K562 (cell line): ENCODE results near the gene FAM217B. TPM values are rescaled to one million over a fixed set of nuclear protein-coding genes. Genes with fewer than 3 reads are reported as not detected.

Experiments used
- ATAC-seq: fragments of 200-7000 bp; cut with Tn5 transposase; 3 replicates; pipeline ENCODE4 v1.9.1; 2020; ENCODE audit warnings: moderate library complexity
- BruUV-seq: library from RNA; stranded (reverse); fragments of 400-500 nt; replicated peaks from 2 replicates; lab custom pipeline; 2021; lab: Mats Ljungman, UMichigan
- CTCF ChIA-PET: fragments of 300-600 bp; formaldehyde crosslinking; extraction: SDS; loops from one replicate; lab custom pipeline; 2021; ENCODE audit warnings: low intra/inter-chr PET ratio; lab: Yijun Ruan, JAX
- POLR2A ChIA-PET: fragments of 300-600, 350-650 bp; sonication (Branson Sonifier 250); formaldehyde crosslinking; extraction: SDS; loops from one replicate; lab custom pipeline; 2021; ENCODE audit warnings: antibody characterized with exemption, inconsistent platforms; lab: Yijun Ruan, JAX
- DNase-seq, 4 experiments: peaks; one replicate each; pipeline versions ENCODE4 v3.0.0 to v3.0.0-alpha.2; 2011 to 2018; ENCODE audit warnings: low spot score in 3 of 4, mixed read lengths in 3 of 4; ENCODE audit errors: extremely low read depth in 1 of 4
- FAIRE-seq: peaks from 2 replicates; lab custom pipeline; 2011; peaks lifted over from hg19 to GRCh38; lab: Jason Lieb, UNC
- H2AFZ ChIP-seq: 2 replicates; pipeline ENCODE4 v1.6.0; 2011; ENCODE audit warnings: low read depth, low read length, control low read depth, inconsistent platforms
- H3K27ac ChIP-seq: fragments of 200-600 bp; 3 replicates; pipeline ENCODE4 v1.8.0; 2011; ENCODE audit warnings: low read depth, mild to moderate bottlenecking, control low read depth, inconsistent platforms, low read length, moderate library complexity, mixed read lengths; ENCODE audit errors: extremely low read depth
- H3K27me3 ChIP-seq, 2 experiments: fragments of 300-600 bp in 1 of 2; 2 replicates in 1 of 2; 3 replicates in 1 of 2; pipeline versions ENCODE4 v1.6.0 to v1.8.0; 2011; ENCODE audit warnings: inconsistent platforms in 2 of 2, low read length in 2 of 2, mild to moderate bottlenecking in 1 of 2, mixed read lengths in 1 of 2, moderate library complexity in 1 of 2; ENCODE audit not compliant: control insufficient read depth in 2 of 2, insufficient read depth in 2 of 2
- H3K36me3 ChIP-seq: fragments of 300-600 bp; 3 replicates; pipeline ENCODE4 v1.8.0; 2011; ENCODE audit warnings: mild to moderate bottlenecking, low read length, inconsistent platforms; ENCODE audit not compliant: control insufficient read depth, insufficient read depth
- H3K4me1 ChIP-seq, 2 experiments: fragments of 200-600 bp in 1 of 2; replicated peaks in 1 of 2; 2 replicates in 1 of 2; 3 replicates in 1 of 2; pipeline versions ENCODE4 v1.5.1 to v1.8.0; 2011; ENCODE audit warnings: inconsistent platforms in 2 of 2, low read length in 2 of 2, mild to moderate bottlenecking in 1 of 2, mixed read lengths in 1 of 2, moderate library complexity in 1 of 2; ENCODE audit not compliant: control insufficient read depth in 2 of 2, insufficient read depth in 2 of 2
- H3K4me2 ChIP-seq: 2 replicates; pipeline ENCODE4 v1.6.1; 2011; ENCODE audit warnings: low read length, control low read depth, inconsistent platforms, mixed read lengths; ENCODE audit not compliant: insufficient read depth
- H3K4me3 ChIP-seq: fragments of 200-600 bp; sonication (generic), shearing (Covaris generic); 2 replicates; pipeline ENCODE4 v1.5.1; 2016; ENCODE audit warnings: control low read depth, inconsistent platforms
- H3K79me2 ChIP-seq: fragments of 200-600 bp; 3 replicates; pipeline ENCODE4 v1.8.0; 2011; ENCODE audit warnings: low read length, inconsistent platforms; ENCODE audit not compliant: control insufficient read depth, insufficient read depth
- H3K9ac ChIP-seq, 2 experiments: 2 replicates each; pipeline versions ENCODE4 v1.6.0 to v1.6.1; 2011; ENCODE audit warnings: low read depth in 2 of 2, low read length in 2 of 2, control low read depth in 1 of 2, inconsistent platforms in 1 of 2, mild to moderate bottlenecking in 1 of 2, mixed read lengths in 1 of 2; ENCODE audit not compliant: insufficient read depth in 1 of 2
- H3K9me1 ChIP-seq: one replicate; pipeline ENCODE4 v1.6.0; 2011; ENCODE audit warnings: inconsistent platforms, mild to moderate bottlenecking, low read length, moderate library complexity; ENCODE audit not compliant: control insufficient read depth, insufficient read depth
- H3K9me3 ChIP-seq: replicated peaks from 2 replicates; pipeline ENCODE4 v1.5.1; 2011; ENCODE audit warnings: low read depth, low read length, inconsistent platforms; ENCODE audit not compliant: control insufficient read depth, insufficient read depth
- H4K20me1 ChIP-seq: replicated peaks from 2 replicates; pipeline ENCODE4 v1.6.1; 2011; ENCODE audit warnings: low read length, inconsistent platforms, mixed read lengths; ENCODE audit not compliant: control insufficient read depth, insufficient read depth
- AFF1 ChIP-seq, 2 experiments: fragments of 450-650 bp; IDR thresholded peaks; 2 replicates each; pipeline ENCODE4 v1.6.1; 2018; ENCODE audit warnings: mild to moderate bottlenecking in 2 of 2, low read depth in 1 of 2; ENCODE audit not compliant: partially characterized antibody in 2 of 2
- ARNT ChIP-seq, 2 experiments: fragments of 450-650 bp; IDR thresholded peaks; 2 replicates each; pipeline ENCODE4 v1.6.1; 2016; ENCODE audit warnings: mild to moderate bottlenecking in 1 of 2
- GTF2A2 ChIP-seq: IDR thresholded peaks from 2 replicates; pipeline ENCODE4 v1.6.1; 2016; ENCODE audit warnings: mild to moderate bottlenecking, missing genetic modification characterization, missing compliant biosample characterization
- GTF2E2 ChIP-seq: fragments of 200-800 bp; sonication (Bioruptor generic); IDR thresholded peaks from 2 replicates; pipeline ENCODE4 v1.6.1; 2016; ENCODE audit warnings: missing genetic modification characterization, missing compliant biosample characterization
- HDAC2 ChIP-seq: fragments of 450-650 bp; IDR thresholded peaks from 2 replicates; pipeline ENCODE4 v1.6.1; 2016; ENCODE audit warnings: mild to moderate bottlenecking
- PHF20 ChIP-seq: fragments of 450-650 bp; IDR thresholded peaks from 2 replicates; pipeline ENCODE4 v1.6.1; 2018; ENCODE audit not compliant: partially characterized antibody
- POLR2B ChIP-seq: fragments of 450-650 bp; IDR thresholded peaks from 2 replicates; pipeline ENCODE4 v1.6.1; 2018; ENCODE audit warnings: low read depth; ENCODE audit not compliant: partially characterized antibody
- PTTG1 ChIP-seq: fragments of 450-650 bp; IDR thresholded peaks from 2 replicates; pipeline ENCODE4 v1.6.1; 2016; ENCODE audit warnings: low read depth, mild to moderate bottlenecking, missing genetic modification characterization, missing compliant biosample characterization
- SAP30 ChIP-seq: fragments of 200-600 bp; sonication (generic); IDR thresholded peaks from 2 replicates; pipeline ENCODE4 v1.6.1; 2012; ENCODE audit warnings: borderline replicate concordance, low read depth, mild to moderate bottlenecking, moderate library complexity, low read length, control low read depth, inconsistent platforms; ENCODE audit not compliant: insufficient read depth, poor library complexity, severe bottlenecking
- TCF15 ChIP-seq: fragments of 250-450 bp; sonication (Bioruptor Pico); IDR thresholded peaks from 2 replicates; pipeline ENCODE4 v1.8.0; 2022; ENCODE audit warnings: moderate library complexity, mild to moderate bottlenecking, inconsistent platforms
- WGBS: fragments of 100-300 bp; shearing (Covaris generic); methylation state at CpG from one replicate; pipeline ENCODE4 v1.1.6; 2016; ENCODE audit warnings: low coverage, mixed read lengths; ENCODE audit not compliant: insufficient coverage; ENCODE audit errors: missing lambda C conversion rate; 5-methylcytosine and 5-hydroxymethylcytosine counted together
- in situ Hi-C: fragments of 300-500 bp; cut with MboI; formaldehyde crosslinking; loops from 4 replicates; pipeline ENCODE4 v1.15.0; 2018; ENCODE audit warnings: inconsistent platforms, mixed read lengths
- intact Hi-C: fragments of 100-400 bp; cut with micrococcal nuclease; formaldehyde crosslinking; loops from 2 replicates; pipeline ENCODE4 v1.14.2; 2022
- polyA plus RNA-seq, 8 experiments: library from polyadenylated mRNA; depleted of rRNA in 4 of 8; stranded (reverse) in 5 of 8; unstranded in 3 of 8; fragments of >200 nt; fragmentation: Nextera tagmentation in 2 of 8; fragmentation: Illumina TruSeq in 1 of 8; extraction: Ambion mirVana in 2 of 8; extraction: Trizol in 1 of 8; gene quantifications; 2 replicates each; pipeline versions ENCODE4 v1.2.1 to v1.2.3, GENCODE V29; 2011 to 2014; ENCODE audit warnings: inconsistent platforms in 1 of 8, missing spikeins in 1 of 8
- total RNA-seq, 7 experiments: library from RNA; depleted of rRNA in 6 of 7; stranded (reverse); fragments of >200 nt in 6 of 7; fragmentation: Illumina TruSeq in 2 of 7; extraction: Trizol in 2 of 7; gene quantifications; 2 replicates each; pipeline versions ENCODE4 v1.2.1 to v1.2.3, GENCODE V29; 2011 to 2021; ENCODE audit warnings: low replicate concordance in 1 of 7

FAM217B gene
- total and polyA plus RNA-seq, 9 of the 15 experiments (the other 6 are each of a cell fraction or from before 2014, with no cell fraction given): 4.8 to 11.4 (median 6.9) TPM

GRCh38 chr20:59939879-59940128 lies 385 bp upstream of the FAM217B start (continued):
- TF ChIP-seq PHF20 (peak; percentile 68), SAP30 (peak; percentile 13), TCF15 (CRISPR knock-in tag) (no peak)

- in situ Hi-C loops (no loop called here), intact Hi-C loops (no loop called here)
- peak overlapping the region; percentile 82 for H3K27ac ChIP-seq
- no peaks in the 10 kb centered on the region for H3K9me3 ChIP-seq
- no peaks in the 10 kb centered on the region for H3K9me1 ChIP-seq
- 0% methylated on average over 4 of the region's 4 CpGs for WGBS
- FAIRE-seq (no peak), ATAC-seq (no peak), DNase-seq (no peak)
- no TSS peak for BruUV-seq
- ChIA-PET POLR2A (interaction anchor here (0.6 to 2.0 kb wide), 8 partner anchors 9 to 1756 kb away, joined by 3 to 6 read pairs (median 4); no protein-coding TSS in a partner anchor), CTCF (no interaction called here)
- peaks cover 6 to 14% of the 10 kb centered on the region in 2 experiments; a peak in 4 of 5 replicates for H3K4me1 ChIP-seq
- H2AFZ ChIP-seq: peak overlapping the region; percentile 97
- H4K20me1 ChIP-seq: no peaks in the 10 kb centered on the region
- peaks cover 30% of the 10 kb centered on the region; the same call in 1 of the 3 replicates for H3K36me3 ChIP-seq
- peak overlapping the region; percentile 48 for H3K4me3 ChIP-seq
- no peaks in the 10 kb centered on the region for H3K27me3 ChIP-seq
- TF ChIP-seq HDAC2: 0 out of 2 replicates have a peak, but pooled peaks have one; percentile 7
- TF ChIP-seq AFF1 (IDR thresholded peaks at IDR 0.05; ENCODE audit: low read depth in 1 of 2, partially characterized antibody in 2 of 2): peak in 1 of 2 experiments; percentile 2
- TF ChIP-seq GTF2E2 (tag): peak; percentile 35; the same call in 1 of the 2 replicates
- no peak for TF ChIP-seq POLR2B
- no peak for TF ChIP-seq ARNT (IDR thresholded peaks at IDR 0.05)
- TF ChIP-seq GTF2A2: no peak
- no peak for TF ChIP-seq PTTG1 (tag)
- peaks cover 17% of the 10 kb centered on the region for H3K79me2 ChIP-seq
- H3K4me2 ChIP-seq: peak overlapping the region; percentile 95
- H3K9ac ChIP-seq: peak overlapping the region; percentile 75 to 77
Observed at GRCh38 chr20:59940956-59941294, 736 bp downstream of the FAM217B start.
